Stimulated activated CD4-positive, alpha-beta T cell treated with anti-CD3 and anti-CD28 coated beads, TNF-alpha, amount 100 ng/mL, for 1 hour (primary cell): Measurements from ENCODE around the gene IL25.
"Not testable (repeated sequence)": the region's sequence is repeated elsewhere in the genome, so short reads cannot be mapped to it uniquely, and the experiment has no call there.

Source experiments
- DNase-seq, 3 donors: peaks; one replicate each; pipeline ENCODE4 v3.0.0-alpha.2; 2020; ENCODE audit warnings: low read depth in 3 of 3, low spot score in 1 of 3

IL25 gene

DNA sequence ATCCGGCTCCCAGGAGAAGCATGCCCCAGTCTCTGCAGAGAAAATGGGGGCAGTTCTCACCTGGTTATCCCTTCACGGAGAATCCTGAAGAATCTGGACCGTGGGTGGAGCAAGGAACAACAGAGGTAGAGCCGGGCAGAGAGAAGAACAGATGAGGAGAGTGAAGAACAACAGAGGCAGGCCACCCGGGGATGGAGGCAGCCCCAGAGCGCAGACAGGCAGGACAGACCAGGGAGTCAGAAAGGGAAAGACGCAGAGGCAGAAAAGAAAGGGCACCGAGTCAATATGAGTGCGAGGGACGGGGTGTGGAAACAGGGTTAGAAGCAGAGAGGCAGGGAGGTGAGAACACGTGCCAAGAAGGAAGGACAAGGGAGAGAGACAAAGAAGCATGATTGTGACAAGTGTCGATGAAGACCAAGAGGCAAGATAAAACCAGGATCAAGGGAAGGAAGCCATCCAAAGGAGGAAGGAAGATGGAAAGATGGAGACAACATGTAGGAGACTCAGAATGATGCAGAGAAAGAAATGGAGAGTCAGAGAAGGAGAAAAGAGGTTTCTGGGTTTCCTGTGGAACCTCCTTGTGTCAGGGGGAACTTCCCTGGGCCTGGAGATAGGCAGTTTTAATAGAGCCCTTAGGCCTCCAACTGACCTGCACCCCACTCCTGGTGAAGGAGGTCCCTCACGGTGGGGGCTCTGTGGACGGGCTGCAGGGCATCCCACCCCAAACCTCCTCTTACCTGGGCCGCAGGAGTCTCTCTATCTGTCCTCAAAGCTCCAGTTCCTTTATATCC, 35.1 kb downstream of the IL25 start, which contains the start of gene MYH6:
Gene MYH6, minus strand, starts transcription at position 758 of the 791 bp plus-strand sequence. CDS start 1,050 bp downstream, outside the sequence.
- DNase-seq = no peak

GRCh38 chr14:23408307-23408630, 35.7 kb downstream of the IL25 start:
- no peak for DNase-seq

DNA sequence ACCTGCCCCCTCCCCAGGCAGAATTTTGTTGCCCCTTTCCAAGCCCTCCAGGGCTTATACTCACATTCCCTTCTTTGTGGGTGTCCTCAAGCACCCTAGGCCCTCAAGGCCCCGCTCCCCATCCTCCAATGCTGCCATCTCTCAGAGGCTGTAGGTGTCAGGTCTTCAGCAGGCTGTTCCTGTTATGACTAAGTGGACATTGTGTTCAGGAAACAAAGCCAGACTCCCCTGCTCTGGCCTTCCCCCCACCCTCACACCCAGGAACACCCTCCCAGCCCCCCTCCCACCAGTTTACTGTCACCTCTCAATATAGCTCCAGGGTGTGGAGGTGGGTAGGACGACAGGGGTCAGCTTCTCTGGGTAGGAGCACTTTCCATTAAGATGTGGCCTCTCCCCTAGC, 36.9 kb downstream of the IL25 start:
- no peak for DNase-seq

GRCh38 chr14:23409966-23410635, 37.5 kb downstream of the IL25 start:
- no peak for DNase-seq

DNA sequence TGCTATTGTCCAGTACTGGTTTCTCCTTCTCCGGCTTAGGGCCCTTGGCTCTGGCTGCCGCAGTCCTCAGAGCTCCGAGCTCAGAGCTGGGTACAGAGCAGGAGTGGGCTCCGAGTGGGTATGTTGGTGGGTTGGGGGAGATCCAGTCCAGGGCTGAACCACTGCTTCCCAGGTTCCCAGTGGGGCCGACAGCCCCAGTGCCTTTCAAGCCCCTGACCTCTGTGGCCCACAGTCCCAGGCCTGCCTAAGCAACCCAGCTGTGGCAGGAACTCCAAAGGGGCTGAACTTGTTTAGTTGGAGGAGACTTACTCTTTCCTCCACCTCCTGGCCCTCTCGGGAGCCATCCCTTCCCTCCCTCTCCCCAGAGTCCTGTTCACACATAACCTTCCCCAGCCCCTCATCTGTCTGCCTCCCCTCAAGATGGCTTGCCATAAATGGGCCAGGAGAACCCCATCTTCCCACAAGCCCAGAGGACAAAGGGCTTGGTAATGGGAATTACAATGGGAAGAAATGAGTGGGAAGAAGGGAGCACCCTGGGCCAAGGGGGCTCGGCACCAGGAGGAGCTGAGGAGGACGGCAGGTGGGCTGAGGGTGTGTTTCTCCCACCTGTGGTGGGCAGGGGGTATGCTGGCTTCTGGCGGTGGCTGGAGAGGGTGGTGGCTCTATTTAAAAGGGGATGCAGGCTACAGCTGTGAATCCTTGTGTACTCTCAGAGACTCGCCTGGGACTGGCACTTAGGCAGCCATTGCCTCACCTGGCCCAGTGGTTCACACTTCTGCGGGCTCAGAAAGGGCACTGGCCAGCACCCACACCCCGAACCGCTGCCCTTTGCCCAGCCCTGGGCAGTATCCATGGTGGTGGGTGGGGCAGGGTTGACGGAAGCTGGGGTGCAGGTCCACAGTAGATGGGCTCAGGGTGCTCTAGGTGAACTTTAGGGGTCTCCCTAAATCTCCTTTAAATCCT, 39.2 kb downstream of the IL25 start:
- DNase-seq = no peak

- no peak for DNase-seq
Measured at GRCh38 chr14:23413681-23414080, 41.1 kb downstream of the IL25 start.

- DNase-seq = no peak
Measured at GRCh38 chr14:23414254-23414653, 41.6 kb downstream of the IL25 start.

DNA sequence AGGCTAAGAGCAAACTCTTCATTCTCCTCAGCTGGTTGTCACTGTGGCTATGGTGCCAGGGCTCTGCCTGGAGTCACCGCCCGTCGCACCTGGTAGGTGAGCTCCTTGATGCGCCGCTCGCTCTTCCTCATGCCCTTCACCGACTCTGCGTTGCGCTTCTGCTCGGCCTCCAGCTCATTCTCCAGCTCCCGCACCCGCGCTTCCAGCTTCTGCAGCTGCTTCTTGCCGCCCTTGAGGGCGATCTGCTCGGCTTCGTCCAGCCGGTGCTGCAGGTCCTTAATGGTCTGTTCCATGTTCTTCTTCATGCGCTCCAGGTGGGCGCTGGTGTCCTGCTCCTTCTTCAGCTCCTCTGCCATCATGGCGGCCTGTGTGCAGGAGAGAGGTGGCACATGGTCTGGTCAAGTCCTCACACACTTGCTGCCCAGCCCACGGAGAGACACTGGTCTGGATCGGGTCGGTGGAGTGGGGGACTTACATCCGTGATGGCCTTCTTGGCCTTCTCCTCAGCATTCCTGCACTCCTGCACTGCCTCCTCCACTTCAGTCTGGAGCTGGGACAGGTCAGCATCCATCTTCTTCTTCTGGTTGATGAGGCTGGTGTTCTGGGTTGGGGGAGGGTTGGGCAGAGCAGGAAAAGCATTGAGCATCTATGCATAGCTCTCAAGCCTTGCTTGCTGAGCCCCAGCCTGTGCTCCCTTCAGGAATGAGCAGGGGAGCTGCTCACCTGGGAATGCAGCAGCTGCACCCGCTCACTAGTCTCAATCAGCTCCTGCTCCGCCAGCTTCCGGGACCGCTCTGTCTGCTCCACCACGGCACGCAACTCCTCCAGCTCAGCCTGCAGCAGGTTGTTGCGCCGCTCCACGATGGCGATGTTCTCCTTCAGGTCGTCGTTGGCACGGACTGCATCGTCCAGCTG, 42.6 kb downstream of the IL25 start:
- DNase-seq = no peak

GRCh38 chr14:23415821-23416778, 43.5 kb downstream of the IL25 start:
- no peak for DNase-seq

DNA sequence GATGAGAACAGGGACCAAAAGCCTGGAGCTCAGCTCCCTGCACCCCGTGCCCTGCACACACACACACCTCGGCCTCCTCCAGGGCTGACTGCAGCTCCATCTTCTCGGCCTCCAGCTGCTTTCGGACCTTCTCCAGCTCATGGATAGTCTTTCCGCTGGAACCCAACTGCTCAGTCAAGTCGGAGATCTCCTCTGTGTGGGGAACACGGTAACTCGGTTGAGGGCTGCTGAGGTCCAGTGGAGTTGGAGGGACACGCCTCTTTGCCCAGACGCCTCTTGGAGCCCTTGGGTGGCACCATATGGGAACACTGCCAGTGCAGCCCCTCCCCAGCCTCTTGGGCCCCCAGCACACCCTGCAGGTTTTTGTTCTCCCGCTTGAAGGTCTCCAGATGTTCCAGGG, 44.2 kb downstream of the IL25 start:
- no peak for DNase-seq

- DNase-seq = not testable (repeated sequence)
Measured at GRCh38 chr14:23417269-23417668, 44.7 kb downstream of the IL25 start.

DNA sequence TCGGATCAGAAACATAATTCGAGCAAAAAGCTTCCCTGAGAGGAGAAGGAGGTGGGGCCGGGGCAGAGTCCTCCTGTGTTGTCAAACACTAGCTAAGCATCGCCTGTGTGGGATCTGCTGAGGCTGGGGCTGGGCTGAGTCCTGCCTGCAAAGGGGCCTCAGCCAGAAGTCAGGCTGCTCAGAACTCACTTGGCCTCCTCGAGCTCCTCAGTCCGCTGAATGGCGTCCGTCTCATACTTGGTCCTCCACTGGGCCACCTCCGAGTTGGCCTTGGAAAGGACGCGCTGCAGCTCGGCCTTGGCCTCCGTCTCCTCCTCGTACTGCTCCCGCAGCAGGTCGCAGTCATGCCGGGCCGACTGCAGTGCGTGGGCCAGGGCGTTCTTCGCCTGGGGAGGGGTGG, 45.4 kb downstream of the IL25 start:
- no peak for DNase-seq

GRCh38 chr14:23419646-23420045, 47.0 kb downstream of the IL25 start:
- not testable (repeated sequence) for DNase-seq

DNA sequence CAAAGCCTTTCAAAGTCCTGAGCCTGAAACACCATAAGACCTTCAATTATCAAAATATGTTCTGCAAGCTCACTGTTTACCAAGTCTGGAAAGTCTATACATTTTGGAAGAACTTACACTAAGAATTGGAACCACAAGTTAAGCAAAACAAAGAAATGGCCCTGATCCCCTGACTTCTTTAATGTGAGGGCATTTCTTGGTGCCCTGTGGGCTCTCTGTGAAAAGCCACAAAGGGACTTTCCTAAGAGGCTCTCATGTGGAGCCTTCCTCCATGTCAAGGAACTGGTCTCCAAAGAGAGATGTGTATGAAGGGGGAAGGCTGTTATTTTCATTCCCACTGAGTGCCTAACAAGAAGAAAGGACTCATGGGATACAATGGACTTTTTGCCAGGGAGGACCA, 49.0 kb downstream of the IL25 start:
- no peak for DNase-seq

DNA sequence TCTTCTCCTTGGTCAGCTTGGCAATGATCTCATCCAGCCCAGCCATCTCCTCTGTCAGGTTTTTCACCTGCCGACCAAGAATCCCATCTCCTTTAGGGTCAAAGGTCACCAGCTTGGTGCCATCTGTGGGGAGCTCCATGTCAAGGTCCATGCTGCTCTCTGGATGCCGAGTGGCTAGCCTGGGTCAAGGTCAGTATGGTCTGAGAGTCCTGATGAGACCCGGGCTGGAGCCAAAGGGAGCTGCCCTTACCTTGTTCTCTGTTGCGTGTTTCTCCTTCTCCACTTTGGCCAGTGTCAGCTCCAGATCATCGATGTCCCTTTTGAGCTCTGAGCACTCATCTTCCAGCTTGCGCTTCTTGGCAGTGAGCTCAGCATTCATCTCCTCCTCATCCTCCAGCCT, 51.0 kb downstream of the IL25 start:
- no peak for DNase-seq

DNA sequence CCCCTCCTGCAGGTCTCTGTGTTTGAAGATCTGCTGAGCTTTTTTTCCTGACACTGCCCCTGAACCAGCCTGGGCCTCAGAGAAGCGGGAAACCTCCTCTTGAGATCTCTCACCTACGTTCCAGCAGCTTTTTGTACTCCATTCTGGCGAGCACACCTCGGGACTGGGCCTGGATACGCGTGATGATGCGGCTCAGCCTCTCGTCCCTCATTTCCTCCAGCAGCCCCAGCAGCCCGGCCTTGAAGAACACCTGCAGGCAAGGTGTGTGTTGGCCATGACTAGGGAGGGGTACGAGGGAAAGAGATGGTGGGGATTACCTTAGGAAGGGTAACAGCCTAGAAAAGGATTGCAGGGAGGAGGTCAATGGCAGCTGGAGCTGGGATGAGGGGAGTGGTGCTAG, 52.6 kb downstream of the IL25 start:
- DNase-seq = no peak

DNA sequence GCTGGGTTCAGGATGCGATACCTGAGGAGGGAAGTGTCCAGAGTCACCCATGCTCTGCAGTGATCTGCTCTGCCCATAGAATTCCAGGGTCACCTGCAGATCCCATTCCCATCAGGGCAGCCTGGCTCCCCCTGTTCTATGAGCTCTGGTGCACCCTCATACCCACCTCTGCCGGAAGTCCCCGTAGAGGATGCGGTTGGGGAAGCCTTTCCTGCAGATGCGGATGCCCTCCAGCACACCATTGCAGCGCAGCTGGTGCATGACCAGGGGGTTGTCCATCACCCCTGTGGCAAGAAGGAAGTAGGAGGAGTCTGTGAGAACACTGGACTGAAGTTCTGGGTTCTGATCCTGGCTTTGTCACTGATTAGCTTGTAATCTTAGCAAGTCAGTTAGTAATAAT, 53.2 kb downstream of the IL25 start:
- DNase-seq = not testable (repeated sequence)
